OCI-LY3 (cell line): ENCODE data around the gene HECW1.
A peak's percentile ranks its signal among the peaks of the same experiment; 100 is the strongest.

Source experiments
- H2AFZ ChIP-seq: fragments of 200-600, 300-600 bp; shearing (Covaris generic); 2 replicates; pipeline ENCODE4 v1.6.0; 2014; ENCODE audit warnings: antibody characterized with exemption, low read depth, low read length
- H3K27ac ChIP-seq: fragments of 200-600, 300-600 bp; sonication (generic); 2 replicates; pipeline ENCODE4 v1.5.1; 2014; ENCODE audit warnings: mild to moderate bottlenecking, low read length, moderate library complexity, mixed read lengths
- H3K27me3 ChIP-seq: fragments of 200-600, 300-600 bp; sonication (generic); 2 replicates; pipeline ENCODE4 v1.6.1; 2014; ENCODE audit warnings: low read depth, low read length, mixed read lengths
- H3K36me3 ChIP-seq: fragments of 200-600, 300-600 bp; sonication (generic); replicated peaks from 2 replicates; pipeline ENCODE3; 2014; ENCODE audit warnings: low read depth, low read length, mixed read lengths
- H3K4me1 ChIP-seq: fragments of 300-600, 200-600 bp; sonication (generic); 2 replicates; pipeline ENCODE4 v1.6.1; 2014; ENCODE audit warnings: low read length, mixed read lengths
- H3K4me2 ChIP-seq: fragments of 200-600, 300-600 bp; sonication (generic); 2 replicates; pipeline ENCODE4 v1.6.1; 2014; ENCODE audit warnings: low read length, mixed read lengths
- H3K4me3 ChIP-seq: fragments of 300-600, 200-600 bp; sonication (generic); 2 replicates; pipeline ENCODE4 v1.5.1; 2014; ENCODE audit warnings: antibody characterized with exemption, mild to moderate bottlenecking, low read length, moderate library complexity
- H3K79me2 ChIP-seq: fragments of 300-600, 200-600 bp; shearing (Covaris generic); 2 replicates; pipeline ENCODE4 v1.6.1; 2014; ENCODE audit warnings: mild to moderate bottlenecking, low read length, mixed read lengths
- H3K9ac ChIP-seq: fragments of 300-600, 200-600 bp; shearing (Covaris generic); 2 replicates; pipeline ENCODE4 v1.6.0; 2014; ENCODE audit warnings: mild to moderate bottlenecking, low read length, moderate library complexity
- H3K9me3 ChIP-seq: fragments of 200-600, 300-600 bp; shearing (Covaris generic); 2 replicates; pipeline ENCODE4 v1.6.1; 2014; ENCODE audit warnings: low read length, mixed read lengths; ENCODE audit not compliant: insufficient read depth
- H4K20me1 ChIP-seq: fragments of 200-600, 300-600 bp; sonication (generic); 2 replicates; pipeline ENCODE4 v1.6.1; 2016; ENCODE audit warnings: low read length, mixed read lengths; ENCODE audit not compliant: insufficient read depth
- EZH2phosphoT487 ChIP-seq: fragments of 200-600 bp; shearing (Covaris generic); IDR thresholded peaks from 2 replicates; pipeline ENCODE4 v1.6.1; 2018; ENCODE audit warnings: antibody characterized with exemption, mixed run types, low read depth
- TF ChIP-seq, protein P1 (sequence below): fragments of 200-600, 300-600 bp; sonication (generic); IDR thresholded peaks from 2 replicates; pipeline ENCODE4 v1.5.1; 2014; ENCODE audit warnings: antibody characterized with exemption, low read length, low read depth

HECW1 gene

DNA sequence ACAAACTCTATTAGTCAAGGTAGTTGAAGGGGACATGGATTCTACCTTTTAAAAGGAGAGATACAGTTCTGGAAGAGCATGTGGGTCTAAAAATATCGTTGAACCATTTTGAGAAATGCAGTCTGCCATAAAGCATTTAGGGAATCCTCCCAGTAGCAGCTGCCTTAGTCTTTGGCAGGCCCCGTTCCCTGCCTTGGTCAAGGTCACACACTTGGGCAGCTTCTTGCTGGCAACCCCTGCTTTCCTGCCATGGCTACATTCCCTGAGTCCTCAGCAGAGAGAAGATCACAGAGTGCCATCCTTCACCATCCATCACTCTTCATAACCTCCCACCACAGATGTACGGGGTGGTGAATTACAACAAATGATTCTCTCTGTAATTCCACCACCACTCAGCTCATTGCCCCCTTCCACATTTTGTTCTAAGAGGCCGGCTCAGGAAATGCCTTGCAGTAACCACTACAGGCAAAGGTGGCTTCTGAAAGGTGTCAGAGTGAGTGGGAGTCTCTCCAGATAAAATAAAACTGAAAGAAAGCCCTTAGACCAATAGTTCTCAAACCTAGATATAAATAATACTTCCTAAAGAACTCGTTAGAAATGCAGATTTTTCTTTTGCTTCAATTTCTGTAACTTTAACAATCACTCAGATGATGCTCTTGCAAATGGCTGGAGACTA is 349.0 kb downstream of the HECW1 start:
- no peaks in the 10 kb centered on the region for H4K20me1 ChIP-seq
- H3K9ac ChIP-seq = no peak overlapping the region
- no peak overlapping the region for H3K27ac ChIP-seq
- H3K4me1 ChIP-seq = peaks cover 6% of the 10 kb centered on the region; the same call in 1 of the 2 replicates
- no peaks in the 10 kb centered on the region for H3K36me3 ChIP-seq
- no peaks in the 10 kb centered on the region for H3K9me3 ChIP-seq
- no peak overlapping the region for H3K4me2 ChIP-seq
- no peaks in the 10 kb centered on the region for H3K79me2 ChIP-seq
- no peaks in the 10 kb centered on the region for H3K27me3 ChIP-seq
- 0 out of 2 replicates have a peak overlapping the region, but pooled peaks have one; percentile 40 for H2AFZ ChIP-seq
- TF ChIP-seq EZH2phosphoT487 = no peak
- TF ChIP-seq, protein P1, sequence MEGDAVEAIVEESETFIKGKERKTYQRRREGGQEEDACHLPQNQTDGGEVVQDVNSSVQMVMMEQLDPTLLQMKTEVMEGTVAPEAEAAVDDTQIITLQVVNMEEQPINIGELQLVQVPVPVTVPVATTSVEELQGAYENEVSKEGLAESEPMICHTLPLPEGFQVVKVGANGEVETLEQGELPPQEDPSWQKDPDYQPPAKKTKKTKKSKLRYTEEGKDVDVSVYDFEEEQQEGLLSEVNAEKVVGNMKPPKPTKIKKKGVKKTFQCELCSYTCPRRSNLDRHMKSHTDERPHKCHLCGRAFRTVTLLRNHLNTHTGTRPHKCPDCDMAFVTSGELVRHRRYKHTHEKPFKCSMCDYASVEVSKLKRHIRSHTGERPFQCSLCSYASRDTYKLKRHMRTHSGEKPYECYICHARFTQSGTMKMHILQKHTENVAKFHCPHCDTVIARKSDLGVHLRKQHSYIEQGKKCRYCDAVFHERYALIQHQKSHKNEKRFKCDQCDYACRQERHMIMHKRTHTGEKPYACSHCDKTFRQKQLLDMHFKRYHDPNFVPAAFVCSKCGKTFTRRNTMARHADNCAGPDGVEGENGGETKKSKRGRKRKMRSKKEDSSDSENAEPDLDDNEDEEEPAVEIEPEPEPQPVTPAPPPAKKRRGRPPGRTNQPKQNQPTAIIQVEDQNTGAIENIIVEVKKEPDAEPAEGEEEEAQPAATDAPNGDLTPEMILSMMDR = no peak
- H3K4me3 ChIP-seq = no peak overlapping the region

DNA sequence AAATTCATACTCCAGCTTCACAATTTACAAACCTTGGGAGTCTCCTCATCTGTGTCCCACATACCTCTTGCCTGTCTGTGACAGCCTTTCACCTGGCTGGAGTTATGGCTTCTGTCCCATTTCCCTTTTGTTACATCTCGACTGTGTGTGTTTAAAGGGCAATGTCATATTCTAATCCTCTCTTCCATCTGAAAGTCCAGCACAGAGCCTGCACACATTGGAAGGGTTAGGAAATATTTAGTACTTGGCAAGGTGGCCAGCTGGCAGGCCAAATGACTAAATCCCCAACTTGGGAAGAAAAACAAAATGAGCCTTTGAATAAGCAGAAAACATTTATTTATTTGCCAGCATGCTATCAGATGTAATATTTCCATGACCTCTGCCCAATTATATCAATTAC is 350.4 kb downstream of the HECW1 start:
- peaks cover 6% of the 10 kb centered on the region; the same call in 1 of the 2 replicates for H3K4me1 ChIP-seq
- no peaks in the 10 kb centered on the region for H3K36me3 ChIP-seq
- no peak for TF ChIP-seq EZH2phosphoT487
- TF ChIP-seq, protein P1 = no peak
- no peaks in the 10 kb centered on the region for H4K20me1 ChIP-seq
- H3K9me3 ChIP-seq = no peaks in the 10 kb centered on the region
- no peak overlapping the region for H3K4me2 ChIP-seq
- H3K27ac ChIP-seq = no peak overlapping the region
- no peak overlapping the region for H3K9ac ChIP-seq
- no peak overlapping the region for H3K4me3 ChIP-seq
- H3K79me2 ChIP-seq = no peaks in the 10 kb centered on the region
- no peaks in the 10 kb centered on the region for H3K27me3 ChIP-seq
- H2AFZ ChIP-seq = no peak overlapping the region

DNA sequence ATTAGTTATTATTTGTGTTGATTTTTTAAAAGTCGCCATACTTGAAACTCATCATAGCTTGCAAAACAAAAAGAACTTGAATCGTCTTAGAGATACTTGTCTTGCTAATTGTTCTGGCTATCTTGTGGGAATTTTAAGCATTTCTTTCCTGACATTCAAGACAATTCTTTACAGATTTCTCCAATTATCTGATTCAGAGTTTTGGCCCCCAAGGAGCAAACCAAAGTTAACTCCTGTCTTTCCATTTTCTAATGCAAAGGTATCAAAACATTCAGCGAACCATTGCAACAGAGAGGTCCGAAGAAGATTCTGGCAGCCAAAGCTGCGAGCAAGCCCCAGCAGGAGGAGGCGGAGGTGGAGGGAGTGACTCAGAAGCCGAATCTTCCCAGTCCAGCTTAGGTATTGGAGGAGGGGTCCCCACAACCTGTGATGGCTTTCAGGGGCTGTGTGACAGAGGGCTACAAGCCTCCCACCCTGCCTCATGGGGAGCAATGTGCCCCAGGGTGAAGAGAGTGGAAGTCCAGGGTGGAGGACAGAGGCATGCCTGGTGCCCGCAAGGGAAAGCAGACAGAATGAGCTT is 351.0 kb downstream of the HECW1 start:
- Histone ChIP-seq H3K79me2 (no peaks in the 10 kb centered on the region), H3K27me3 (no peaks in the 10 kb centered on the region), H2AFZ (no peak overlapping the region), H3K4me3 (no peak overlapping the region), H3K27ac (no peak overlapping the region), H3K36me3 (no peaks in the 10 kb centered on the region), H4K20me1 (no peaks in the 10 kb centered on the region), H3K9me3 (no peaks in the 10 kb centered on the region), H3K4me2 (no peak overlapping the region), H3K4me1 (peaks cover 6% of the 10 kb centered on the region; the same call in 1 of the 2 replicates), H3K9ac (no peak overlapping the region)
- TF ChIP-seq, protein P1 = no peak
- TF ChIP-seq EZH2phosphoT487 = no peak

DNA sequence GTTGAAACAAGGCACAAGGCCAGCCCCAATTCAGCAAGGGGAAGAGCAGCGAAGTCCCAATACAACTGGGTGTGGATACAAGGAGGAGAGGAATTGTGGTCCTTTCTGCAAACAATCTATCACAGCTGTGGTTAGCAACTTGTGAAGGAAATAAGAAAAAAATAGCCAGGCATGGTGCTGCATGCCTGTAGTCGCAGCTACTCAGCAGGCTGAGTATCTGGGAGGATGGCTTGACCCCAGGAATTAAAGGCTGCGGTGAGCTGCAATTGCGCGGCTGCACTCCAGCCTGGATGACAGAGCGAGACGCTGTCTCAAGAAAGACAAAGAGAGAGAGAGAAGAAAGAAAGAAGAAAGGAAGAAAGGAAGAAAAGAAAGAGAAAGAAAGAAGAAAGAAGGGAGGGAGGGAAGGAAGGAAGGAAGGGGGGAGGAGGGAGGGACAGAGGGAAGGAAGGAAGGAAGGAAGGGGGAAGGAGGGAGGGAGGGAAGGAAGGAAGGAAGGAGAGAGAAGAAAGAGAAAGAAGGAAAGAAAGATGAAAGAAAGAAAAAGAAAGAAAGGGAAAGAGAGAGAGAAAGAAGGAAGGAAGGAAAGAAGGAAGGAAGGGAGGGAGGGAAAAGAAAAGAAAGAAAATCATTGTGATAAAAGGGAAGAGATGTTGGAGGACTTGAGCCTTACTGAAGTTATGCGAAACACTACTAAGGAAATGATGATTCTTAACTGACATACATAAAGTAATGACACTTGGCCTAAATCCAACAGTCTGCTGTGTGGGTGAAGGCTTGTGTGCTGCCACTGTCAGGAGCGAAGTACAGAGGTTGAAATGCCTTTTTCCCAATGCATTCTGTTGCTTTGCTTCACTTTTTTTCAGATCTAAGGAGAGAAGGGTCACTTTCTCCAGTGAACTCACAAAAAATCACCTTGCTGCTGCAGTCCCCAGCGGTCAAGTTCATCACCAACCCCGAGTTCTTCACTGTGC is 353.4 kb downstream of the HECW1 start:
- H3K79me2 ChIP-seq = no peaks in the 10 kb centered on the region
- H3K9me3 ChIP-seq = no peaks in the 10 kb centered on the region
- H4K20me1 ChIP-seq = no peaks in the 10 kb centered on the region
- no peak overlapping the region for H3K27ac ChIP-seq
- TF ChIP-seq, protein P1 = no peak
- TF ChIP-seq EZH2phosphoT487 = no peak
- H3K36me3 ChIP-seq = no peaks in the 10 kb centered on the region
- H3K4me2 ChIP-seq = no peak overlapping the region
- H3K9ac ChIP-seq = no peak overlapping the region
- H3K4me3 ChIP-seq = no peak overlapping the region
- H2AFZ ChIP-seq = no peak overlapping the region
- peaks cover 3% of the 10 kb centered on the region; the same call in 1 of the 2 replicates for H3K4me1 ChIP-seq
- no peaks in the 10 kb centered on the region for H3K27me3 ChIP-seq
